ENCODE data around the gene UNK.

GRCh38 chr17:75825149-75825552 lies 40.5 kb downstream of the UNK start:
- TF ChIP-seq CTCF (IDR thresholded peaks at IDR 0.05) (no peak), POLR2A (IDR thresholded peaks at IDR 0.05) (no peak)
